HL-60 (cell line): ENCODE measurements around the gene HOXB3.

Experiments
- GABPA ChIP-seq: IDR thresholded peaks from 2 replicates; pipeline ENCODE4 v1.6.1; 2012; ENCODE audit warnings: low read depth
- POLR2AphosphoS5 ChIP-seq: IDR thresholded peaks from 2 replicates; pipeline ENCODE4 v1.6.1; 2012; ENCODE audit warnings: low read depth
- SPI1 ChIP-seq: IDR thresholded peaks from 2 replicates; pipeline ENCODE4 v1.6.1; 2012; ENCODE audit warnings: low read depth, mild to moderate bottlenecking, borderline replicate concordance
- TF ChIP-seq, protein P1 (sequence below): IDR thresholded peaks from one replicate; pipeline ENCODE4 v1.5.1; 2011; ENCODE audit warnings: low read length, control low read depth, inconsistent platforms; ENCODE audit not compliant: insufficient read depth
- TF ChIP-seq, protein P2 (sequence below): IDR thresholded peaks from 2 replicates; pipeline ENCODE4 v1.6.1; 2012; ENCODE audit warnings: low read depth; ENCODE audit not compliant: insufficient replicate concordance

GRCh38 chr17:48583708-48584222 lies 6.3 kb downstream of the HOXB3 start:
- TF ChIP-seq, protein P1, sequence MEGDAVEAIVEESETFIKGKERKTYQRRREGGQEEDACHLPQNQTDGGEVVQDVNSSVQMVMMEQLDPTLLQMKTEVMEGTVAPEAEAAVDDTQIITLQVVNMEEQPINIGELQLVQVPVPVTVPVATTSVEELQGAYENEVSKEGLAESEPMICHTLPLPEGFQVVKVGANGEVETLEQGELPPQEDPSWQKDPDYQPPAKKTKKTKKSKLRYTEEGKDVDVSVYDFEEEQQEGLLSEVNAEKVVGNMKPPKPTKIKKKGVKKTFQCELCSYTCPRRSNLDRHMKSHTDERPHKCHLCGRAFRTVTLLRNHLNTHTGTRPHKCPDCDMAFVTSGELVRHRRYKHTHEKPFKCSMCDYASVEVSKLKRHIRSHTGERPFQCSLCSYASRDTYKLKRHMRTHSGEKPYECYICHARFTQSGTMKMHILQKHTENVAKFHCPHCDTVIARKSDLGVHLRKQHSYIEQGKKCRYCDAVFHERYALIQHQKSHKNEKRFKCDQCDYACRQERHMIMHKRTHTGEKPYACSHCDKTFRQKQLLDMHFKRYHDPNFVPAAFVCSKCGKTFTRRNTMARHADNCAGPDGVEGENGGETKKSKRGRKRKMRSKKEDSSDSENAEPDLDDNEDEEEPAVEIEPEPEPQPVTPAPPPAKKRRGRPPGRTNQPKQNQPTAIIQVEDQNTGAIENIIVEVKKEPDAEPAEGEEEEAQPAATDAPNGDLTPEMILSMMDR, result no peak
- TF ChIP-seq GABPA (no peak), POLR2AphosphoS5 (no peak), SPI1 (no peak)
- TF ChIP-seq, protein P2, sequence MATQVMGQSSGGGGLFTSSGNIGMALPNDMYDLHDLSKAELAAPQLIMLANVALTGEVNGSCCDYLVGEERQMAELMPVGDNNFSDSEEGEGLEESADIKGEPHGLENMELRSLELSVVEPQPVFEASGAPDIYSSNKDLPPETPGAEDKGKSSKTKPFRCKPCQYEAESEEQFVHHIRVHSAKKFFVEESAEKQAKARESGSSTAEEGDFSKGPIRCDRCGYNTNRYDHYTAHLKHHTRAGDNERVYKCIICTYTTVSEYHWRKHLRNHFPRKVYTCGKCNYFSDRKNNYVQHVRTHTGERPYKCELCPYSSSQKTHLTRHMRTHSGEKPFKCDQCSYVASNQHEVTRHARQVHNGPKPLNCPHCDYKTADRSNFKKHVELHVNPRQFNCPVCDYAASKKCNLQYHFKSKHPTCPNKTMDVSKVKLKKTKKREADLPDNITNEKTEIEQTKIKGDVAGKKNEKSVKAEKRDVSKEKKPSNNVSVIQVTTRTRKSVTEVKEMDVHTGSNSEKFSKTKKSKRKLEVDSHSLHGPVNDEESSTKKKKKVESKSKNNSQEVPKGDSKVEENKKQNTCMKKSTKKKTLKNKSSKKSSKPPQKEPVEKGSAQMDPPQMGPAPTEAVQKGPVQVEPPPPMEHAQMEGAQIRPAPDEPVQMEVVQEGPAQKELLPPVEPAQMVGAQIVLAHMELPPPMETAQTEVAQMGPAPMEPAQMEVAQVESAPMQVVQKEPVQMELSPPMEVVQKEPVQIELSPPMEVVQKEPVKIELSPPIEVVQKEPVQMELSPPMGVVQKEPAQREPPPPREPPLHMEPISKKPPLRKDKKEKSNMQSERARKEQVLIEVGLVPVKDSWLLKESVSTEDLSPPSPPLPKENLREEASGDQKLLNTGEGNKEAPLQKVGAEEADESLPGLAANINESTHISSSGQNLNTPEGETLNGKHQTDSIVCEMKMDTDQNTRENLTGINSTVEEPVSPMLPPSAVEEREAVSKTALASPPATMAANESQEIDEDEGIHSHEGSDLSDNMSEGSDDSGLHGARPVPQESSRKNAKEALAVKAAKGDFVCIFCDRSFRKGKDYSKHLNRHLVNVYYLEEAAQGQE, result no peak
